ENCODE measurements around the gene SCGN. TPM values are rescaled to one million over a fixed set of nuclear protein-coding genes. Genes with fewer than 3 reads are reported as not detected.
"Not testable (repeated sequence)": the region's sequence is repeated elsewhere in the genome, so short reads cannot be mapped to it uniquely, and the experiment has no call there.

Gene SCGN
- polyA plus RNA-seq, 2 of the 4 experiments (the other 2 are of a cell fraction), result 0.13 to 0.17 TPM

DNA sequence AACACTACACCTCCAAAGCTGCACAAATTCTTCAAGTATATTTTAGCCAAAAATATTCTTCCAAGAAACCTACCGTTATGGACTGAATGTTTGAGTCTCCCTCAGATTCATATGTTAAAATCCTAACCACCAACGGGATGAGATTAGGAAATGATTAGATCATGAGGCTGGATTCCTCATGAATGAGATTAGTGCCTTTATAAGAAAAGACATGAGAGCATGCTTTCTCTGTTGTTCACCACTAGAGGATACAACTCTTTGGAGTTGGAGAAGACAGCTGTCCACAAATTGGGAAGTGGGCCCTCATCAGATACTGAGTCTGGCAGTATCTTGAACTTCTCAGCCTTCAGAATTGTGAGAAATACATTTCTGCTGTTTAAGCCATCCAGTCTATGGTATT lies 95.5 kb downstream of the SCGN start:
- FAIRE-seq, result no peak
- no peak for ATAC-seq
- DNase-seq (ENCODE audit: low read depth in 1 of 2, low spot score in 1 of 2), result no peak
- H3K27ac ChIP-seq, result no peak overlapping the region
- WGBS (ENCODE audit: missing lambda C conversion rate), result 75% methylated on average over 2 of the region's 2 CpGs
- H3K4me3 ChIP-seq, result no peak overlapping the region
- no peaks in the 10 kb centered on the region for H3K9me3 ChIP-seq
- CTCF ChIA-PET, result no interaction called here
- H3K4me1 ChIP-seq, result peaks cover 4% of the 10 kb centered on the region; the same call in 1 of the 3 replicates
- TF ChIP-seq RNF2 (IDR thresholded peaks at IDR 0.05; ENCODE audit: borderline replicate concordance, low read depth), result no peak
- no peak for TF ChIP-seq SMC3 (IDR thresholded peaks at IDR 0.05)
- TF ChIP-seq, protein P1, sequence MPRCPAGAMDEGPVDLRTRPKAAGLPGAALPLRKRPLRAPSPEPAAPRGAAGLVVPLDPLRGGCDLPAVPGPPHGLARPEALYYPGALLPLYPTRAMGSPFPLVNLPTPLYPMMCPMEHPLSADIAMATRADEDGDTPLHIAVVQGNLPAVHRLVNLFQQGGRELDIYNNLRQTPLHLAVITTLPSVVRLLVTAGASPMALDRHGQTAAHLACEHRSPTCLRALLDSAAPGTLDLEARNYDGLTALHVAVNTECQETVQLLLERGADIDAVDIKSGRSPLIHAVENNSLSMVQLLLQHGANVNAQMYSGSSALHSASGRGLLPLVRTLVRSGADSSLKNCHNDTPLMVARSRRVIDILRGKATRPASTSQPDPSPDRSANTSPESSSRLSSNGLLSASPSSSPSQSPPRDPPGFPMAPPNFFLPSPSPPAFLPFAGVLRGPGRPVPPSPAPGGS (IDR thresholded peaks at IDR 0.05), result no peak
- no peak for TF ChIP-seq CHD2 (IDR thresholded peaks at IDR 0.05; ENCODE audit: low read length, partially characterized antibody)
- TF ChIP-seq NR3C1 (IDR thresholded peaks at IDR 0.05), result no peak
- TF ChIP-seq HOXA7 (CRISPR knock-in tag; IDR thresholded peaks at IDR 0.05), result no peak
- TF ChIP-seq HOXB5 (CRISPR knock-in tag; IDR thresholded peaks at IDR 0.05), result no peak
- TF ChIP-seq, protein P2, sequence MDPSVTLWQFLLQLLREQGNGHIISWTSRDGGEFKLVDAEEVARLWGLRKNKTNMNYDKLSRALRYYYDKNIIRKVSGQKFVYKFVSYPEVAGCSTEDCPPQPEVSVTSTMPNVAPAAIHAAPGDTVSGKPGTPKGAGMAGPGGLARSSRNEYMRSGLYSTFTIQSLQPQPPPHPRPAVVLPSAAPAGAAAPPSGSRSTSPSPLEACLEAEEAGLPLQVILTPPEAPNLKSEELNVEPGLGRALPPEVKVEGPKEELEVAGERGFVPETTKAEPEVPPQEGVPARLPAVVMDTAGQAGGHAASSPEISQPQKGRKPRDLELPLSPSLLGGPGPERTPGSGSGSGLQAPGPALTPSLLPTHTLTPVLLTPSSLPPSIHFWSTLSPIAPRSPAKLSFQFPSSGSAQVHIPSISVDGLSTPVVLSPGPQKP (IDR thresholded peaks at IDR 0.05; ENCODE audit: low read depth, low read length), result no peak
- TF ChIP-seq RFX5 (IDR thresholded peaks at IDR 0.05), result no peak
- TF ChIP-seq ZSCAN20 (CRISPR knock-in tag; IDR thresholded peaks at IDR 0.05), result no peak
- no peak for TF ChIP-seq EP300 (IDR thresholded peaks at IDR 0.05)
- POLR2A ChIA-PET, result no interaction called here
- no peak overlapping the region for H3K4me2 ChIP-seq

DNA sequence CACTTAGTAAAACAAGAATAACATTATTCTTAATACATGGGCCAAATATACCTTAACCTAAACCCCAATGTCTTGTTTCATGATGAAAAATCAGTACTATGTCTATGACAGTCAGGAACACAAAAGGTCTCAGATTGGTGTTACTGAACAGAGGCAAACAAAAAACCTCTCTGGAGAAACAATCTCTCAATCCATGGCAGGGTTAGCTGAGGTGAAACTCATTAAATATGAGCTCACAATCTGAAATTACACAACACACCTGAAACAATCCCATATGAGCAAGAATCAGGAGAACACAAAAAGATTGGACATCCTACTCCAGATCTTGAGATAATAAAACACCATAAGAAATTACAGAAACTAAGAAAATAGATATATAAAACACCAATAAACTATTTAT lies 96.0 kb downstream of the SCGN start:
- no peak for ATAC-seq
- no peak overlapping the region for H3K4me2 ChIP-seq
- TF ChIP-seq HOXB5 (CRISPR knock-in tag; IDR thresholded peaks at IDR 0.05) (no peak), CHD4 (IDR thresholded peaks at IDR 0.05; ENCODE audit: borderline replicate concordance) (no peak), NFE2L2 (conservative IDR thresholded peaks at IDR 0.05; ENCODE audit: low read length) (no peak), ZC3H11A (IDR thresholded peaks at IDR 0.05) (no peak), KDM5A (IDR thresholded peaks at IDR 0.05) (no peak), FOSB (CRISPR knock-in tag; IDR thresholded peaks at IDR 0.05) (no peak), CBX8 (IDR thresholded peaks at IDR 0.05) (no peak)
- TF ChIP-seq, protein P3, sequence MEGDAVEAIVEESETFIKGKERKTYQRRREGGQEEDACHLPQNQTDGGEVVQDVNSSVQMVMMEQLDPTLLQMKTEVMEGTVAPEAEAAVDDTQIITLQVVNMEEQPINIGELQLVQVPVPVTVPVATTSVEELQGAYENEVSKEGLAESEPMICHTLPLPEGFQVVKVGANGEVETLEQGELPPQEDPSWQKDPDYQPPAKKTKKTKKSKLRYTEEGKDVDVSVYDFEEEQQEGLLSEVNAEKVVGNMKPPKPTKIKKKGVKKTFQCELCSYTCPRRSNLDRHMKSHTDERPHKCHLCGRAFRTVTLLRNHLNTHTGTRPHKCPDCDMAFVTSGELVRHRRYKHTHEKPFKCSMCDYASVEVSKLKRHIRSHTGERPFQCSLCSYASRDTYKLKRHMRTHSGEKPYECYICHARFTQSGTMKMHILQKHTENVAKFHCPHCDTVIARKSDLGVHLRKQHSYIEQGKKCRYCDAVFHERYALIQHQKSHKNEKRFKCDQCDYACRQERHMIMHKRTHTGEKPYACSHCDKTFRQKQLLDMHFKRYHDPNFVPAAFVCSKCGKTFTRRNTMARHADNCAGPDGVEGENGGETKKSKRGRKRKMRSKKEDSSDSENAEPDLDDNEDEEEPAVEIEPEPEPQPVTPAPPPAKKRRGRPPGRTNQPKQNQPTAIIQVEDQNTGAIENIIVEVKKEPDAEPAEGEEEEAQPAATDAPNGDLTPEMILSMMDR (IDR thresholded peaks at IDR 0.05), result no peak
- TF ChIP-seq, protein P4, sequence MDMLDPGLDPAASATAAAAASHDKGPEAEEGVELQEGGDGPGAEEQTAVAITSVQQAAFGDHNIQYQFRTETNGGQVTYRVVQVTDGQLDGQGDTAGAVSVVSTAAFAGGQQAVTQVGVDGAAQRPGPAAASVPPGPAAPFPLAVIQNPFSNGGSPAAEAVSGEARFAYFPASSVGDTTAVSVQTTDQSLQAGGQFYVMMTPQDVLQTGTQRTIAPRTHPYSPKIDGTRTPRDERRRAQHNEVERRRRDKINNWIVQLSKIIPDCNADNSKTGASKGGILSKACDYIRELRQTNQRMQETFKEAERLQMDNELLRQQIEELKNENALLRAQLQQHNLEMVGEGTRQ (IDR thresholded peaks at IDR 0.05), result no peak
- CTCF ChIA-PET, result no interaction called here
- POLR2A ChIA-PET, result no interaction called here
- no peak for FAIRE-seq
- no peak for DNase-seq (ENCODE audit: low read depth in 1 of 2, low spot score in 1 of 2)
- H3K4me1 ChIP-seq, result peaks cover 4% of the 10 kb centered on the region; the same call in 1 of the 3 replicates
- no peak overlapping the region for H3K27ac ChIP-seq
- H3K9me3 ChIP-seq, result no peaks in the 10 kb centered on the region
- H3K4me3 ChIP-seq, result no peak overlapping the region

DNA sequence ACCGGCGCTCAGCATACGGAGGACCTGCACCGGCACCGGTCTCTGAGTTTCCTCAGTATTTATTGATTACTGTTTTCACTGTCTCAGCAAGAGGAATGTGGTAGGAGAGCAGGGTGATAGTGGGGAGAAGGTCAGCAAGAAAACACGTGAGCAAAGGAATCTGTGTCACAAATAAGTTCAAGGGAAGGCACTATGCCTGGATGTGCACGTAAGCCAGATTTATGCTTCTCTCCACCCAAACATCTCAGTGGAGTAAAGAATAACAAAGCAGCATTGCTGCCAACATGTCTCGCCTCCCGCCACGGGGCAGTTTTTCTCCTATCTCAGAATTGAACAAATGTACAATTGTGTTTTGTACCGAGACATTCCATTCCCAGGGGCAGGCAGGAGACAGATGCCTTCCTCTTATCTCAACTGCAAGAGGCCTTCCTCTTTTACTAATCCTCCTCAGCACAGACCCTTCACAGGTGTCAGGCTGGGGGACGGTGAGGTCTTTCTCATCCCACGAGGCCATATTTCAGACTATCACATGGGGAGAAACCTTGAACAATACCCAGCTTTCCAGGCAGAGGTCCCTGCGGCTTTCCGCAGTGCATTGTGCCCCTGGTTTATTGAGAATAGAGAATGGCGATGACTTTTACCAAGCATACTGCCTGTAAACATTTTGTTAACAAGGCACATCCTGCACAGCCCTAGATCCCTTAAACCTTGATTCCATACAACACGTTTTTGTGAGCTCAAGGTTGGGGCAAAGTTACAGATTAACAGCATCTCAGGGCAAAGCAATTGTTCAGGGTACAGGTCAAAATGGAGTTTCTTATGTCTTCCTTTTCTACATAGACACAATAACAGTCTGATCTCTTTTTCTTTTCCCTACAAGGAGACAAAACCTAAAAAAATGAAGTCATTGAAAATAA lies 96.8 kb downstream of the SCGN start:
- H3K4me2 ChIP-seq; ATAC-seq; DNase-seq (ENCODE audit: low read depth in 1 of 2, low spot score in 1 of 2); H3K9me3 ChIP-seq; H3K4me1 ChIP-seq; H3K4me3 ChIP-seq; FAIRE-seq; POLR2A ChIA-PET; CTCF ChIA-PET; H3K27ac ChIP-seq: not testable (repeated sequence)
- WGBS (ENCODE audit: missing lambda C conversion rate), result 74% methylated on average over 15 of the region's 17 CpGs
